HAP-1 (cell line): ENCODE results near the gene S1PR3.
A peak's percentile ranks its signal among the peaks of the same experiment; 100 is the strongest.

Source experiments
- DNase-seq, 2 experiments: peaks; one replicate each; pipeline ENCODE4 v3.0.0-alpha.2; 2016 to 2020; ENCODE audit warnings: low spot score in 2 of 2
- H3K27me3 ChIP-seq: fragments of 250-450 bp; sonication (Bioruptor Pico); 2 replicates; pipeline ENCODE4 v1.5.1; 2020; ENCODE audit warnings: low read depth, mild to moderate bottlenecking, moderate library complexity
- H3K36me3 ChIP-seq: fragments of 250-450 bp; sonication (Bioruptor Pico); replicated peaks from 2 replicates; pipeline ENCODE4 v1.5.1; 2020; ENCODE audit warnings: mild to moderate bottlenecking
- H3K4me1 ChIP-seq: fragments of 250-450 bp; sonication (Bioruptor Pico); 2 replicates; pipeline ENCODE4 v1.5.1; 2020; ENCODE audit warnings: mild to moderate bottlenecking
- H3K4me3 ChIP-seq: fragments of 250-450 bp; sonication (Bioruptor Pico); 2 replicates; pipeline ENCODE4 v1.5.1; 2020; ENCODE audit warnings: mild to moderate bottlenecking, moderate library complexity
- H3K9me3 ChIP-seq: fragments of 250-450 bp; sonication (Bioruptor Pico); 2 replicates; pipeline ENCODE4 v1.5.1; 2020; ENCODE audit warnings: mild to moderate bottlenecking, moderate library complexity
- in situ Hi-C: fragments of 300-500 bp; cut with MboI; formaldehyde crosslinking; loops from 3 replicates; pipeline ENCODE4 v1.14.3; 2020; ENCODE audit warnings: low sequenced_read_pairs, inconsistent platforms, mixed read lengths

Gene S1PR3

DNA sequence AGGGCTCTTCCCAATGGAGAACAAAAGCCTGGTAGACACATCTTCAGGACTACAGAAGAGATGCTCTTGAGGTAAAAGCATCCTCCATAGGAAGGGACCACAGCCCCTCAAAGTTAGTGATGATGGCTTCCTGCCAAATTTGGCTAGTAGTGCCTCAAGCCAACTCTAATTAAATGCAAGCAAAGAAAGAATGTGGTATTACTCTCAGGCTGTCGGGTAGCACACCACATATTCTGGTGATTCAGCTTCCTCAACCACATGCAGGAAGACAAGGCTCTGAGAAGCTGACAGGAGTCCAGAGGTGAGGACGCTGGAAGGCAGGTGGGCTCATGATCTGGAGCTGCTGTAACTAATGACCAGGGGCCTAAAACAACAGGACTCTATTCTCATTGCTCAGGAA, 37.2 kb upstream of the S1PR3 start:
- H3K4me1 ChIP-seq, result no peaks in the 10 kb centered on the region; the same call in 1 of the 2 replicates
- no peak for DNase-seq
- H3K4me3 ChIP-seq, result no peak overlapping the region
- in situ Hi-C loops, result no loop called here
- H3K27me3 ChIP-seq, result no peaks in the 10 kb centered on the region
- no peaks in the 10 kb centered on the region for H3K36me3 ChIP-seq
- no peaks in the 10 kb centered on the region for H3K9me3 ChIP-seq

DNA sequence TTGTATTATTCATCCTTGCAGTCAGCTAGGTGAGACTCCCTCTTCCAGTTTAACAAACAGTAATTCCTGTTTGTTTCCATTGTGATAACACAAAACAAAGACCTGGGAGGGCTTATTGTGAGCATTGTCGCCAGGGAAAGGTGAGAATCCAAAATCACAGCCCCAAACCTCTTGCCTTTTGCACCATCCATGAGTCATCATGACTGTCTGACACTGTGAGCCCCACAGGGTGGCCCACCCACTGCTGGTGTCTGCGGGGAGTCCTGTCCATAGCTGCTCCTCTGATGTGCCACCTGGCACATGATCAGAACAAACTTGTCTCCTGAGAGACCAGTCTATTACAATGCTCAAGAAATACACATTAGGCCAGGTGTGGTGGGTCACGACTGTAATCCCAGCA, 33.7 kb upstream of the S1PR3 start:
- no peaks in the 10 kb centered on the region for H3K36me3 ChIP-seq
- H3K4me1 ChIP-seq, result no peaks in the 10 kb centered on the region
- no peaks in the 10 kb centered on the region for H3K9me3 ChIP-seq
- in situ Hi-C loops, result no loop called here
- DNase-seq, result no peak
- H3K4me3 ChIP-seq, result no peak overlapping the region
- H3K27me3 ChIP-seq, result no peaks in the 10 kb centered on the region

DNA sequence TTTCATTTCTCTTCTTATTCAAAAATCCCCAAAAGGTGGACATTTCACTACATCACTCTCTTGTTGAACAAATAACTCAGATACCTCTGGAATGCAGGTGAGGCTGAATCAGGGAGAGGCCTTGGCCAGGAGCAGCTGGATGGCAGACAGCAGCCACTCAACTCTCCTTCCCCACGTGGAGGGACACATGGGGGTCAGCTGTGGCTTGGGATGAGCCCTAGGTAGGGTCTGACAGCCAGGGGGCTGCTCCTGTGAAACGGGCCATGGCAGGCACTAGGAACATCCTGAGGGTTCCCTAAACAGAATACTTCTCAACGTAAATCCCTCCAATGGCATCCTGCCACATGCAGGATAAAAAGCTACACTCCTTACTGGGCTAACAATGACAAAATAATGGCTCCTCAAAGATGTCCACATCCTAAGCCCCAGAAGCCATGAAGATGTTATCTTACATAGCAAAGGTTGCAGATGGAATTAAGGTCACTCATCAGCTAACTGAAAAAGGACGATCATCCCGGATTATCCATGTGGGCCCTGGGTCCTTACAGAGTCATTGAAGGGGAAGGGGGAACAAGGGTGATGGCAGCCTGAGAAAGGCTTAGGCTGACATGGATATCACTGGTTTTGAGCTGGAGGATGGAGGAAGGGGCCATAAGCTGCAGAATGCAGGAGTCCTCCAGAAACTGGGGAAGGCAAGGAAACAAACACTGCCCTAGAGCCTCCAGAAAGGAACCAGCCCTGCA, 31.4 kb upstream of the S1PR3 start:
- in situ Hi-C loops, result no loop called here

DNA sequence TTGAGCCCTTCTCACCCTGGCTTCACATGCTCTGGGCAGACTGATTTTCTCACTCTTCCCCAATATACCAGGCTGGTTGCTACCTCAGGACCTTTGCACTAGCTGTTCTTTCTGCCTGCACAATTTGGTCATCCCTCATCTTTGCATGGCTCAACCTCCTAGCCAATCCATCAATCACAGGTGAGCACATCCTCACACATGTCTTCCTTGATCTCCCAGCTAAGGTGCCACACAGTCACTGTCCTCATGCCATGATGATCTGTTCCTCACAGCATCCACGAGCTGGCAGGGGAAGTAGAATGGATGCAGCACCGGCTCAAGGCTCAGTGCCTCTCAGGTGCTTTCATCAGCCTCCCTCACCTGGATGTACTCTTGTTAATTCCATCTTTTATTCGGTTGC, 30.6 kb upstream of the S1PR3 start:
- no peak for DNase-seq
- Histone ChIP-seq H3K27me3 (no peaks in the 10 kb centered on the region), H3K4me3 (no peak overlapping the region), H3K9me3 (no peaks in the 10 kb centered on the region), H3K4me1 (no peaks in the 10 kb centered on the region), H3K36me3 (no peaks in the 10 kb centered on the region)
- in situ Hi-C loops, result no loop called here

More for the DNA sequence above, 31.4 kb upstream of the S1PR3 start:
- no peak for DNase-seq
- H3K4me1 ChIP-seq, result no peaks in the 10 kb centered on the region
- H3K27me3 ChIP-seq, result no peaks in the 10 kb centered on the region
- no peaks in the 10 kb centered on the region for H3K36me3 ChIP-seq
- H3K9me3 ChIP-seq, result no peaks in the 10 kb centered on the region
- no peak overlapping the region for H3K4me3 ChIP-seq

DNA sequence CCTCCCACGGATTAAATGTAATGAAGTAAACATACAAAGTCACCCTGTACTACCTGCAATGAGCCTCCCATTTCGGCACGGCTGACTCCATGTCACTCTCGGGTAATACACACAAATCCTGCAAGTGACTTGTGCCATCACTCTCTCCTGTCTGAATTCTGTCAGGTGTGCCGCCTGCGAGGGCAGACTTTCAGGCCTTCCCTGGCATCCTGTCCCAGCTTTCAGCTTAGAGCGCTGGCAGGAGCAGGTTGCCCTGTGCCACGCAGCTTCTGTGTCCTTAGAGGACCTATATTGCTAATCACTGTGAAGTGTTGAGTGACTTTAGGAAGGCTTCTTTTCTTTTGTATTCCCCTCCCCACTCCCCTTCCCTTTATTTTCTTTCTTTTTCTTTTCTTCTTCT, 25.8 kb upstream of the S1PR3 start:
- in situ Hi-C loops, result no loop called here
- no peak for DNase-seq
- H3K36me3 ChIP-seq, result no peaks in the 10 kb centered on the region
- no peaks in the 10 kb centered on the region for H3K4me1 ChIP-seq
- H3K4me3 ChIP-seq, result no peak overlapping the region
- no peaks in the 10 kb centered on the region for H3K27me3 ChIP-seq
- H3K9me3 ChIP-seq, result no peaks in the 10 kb centered on the region

DNA sequence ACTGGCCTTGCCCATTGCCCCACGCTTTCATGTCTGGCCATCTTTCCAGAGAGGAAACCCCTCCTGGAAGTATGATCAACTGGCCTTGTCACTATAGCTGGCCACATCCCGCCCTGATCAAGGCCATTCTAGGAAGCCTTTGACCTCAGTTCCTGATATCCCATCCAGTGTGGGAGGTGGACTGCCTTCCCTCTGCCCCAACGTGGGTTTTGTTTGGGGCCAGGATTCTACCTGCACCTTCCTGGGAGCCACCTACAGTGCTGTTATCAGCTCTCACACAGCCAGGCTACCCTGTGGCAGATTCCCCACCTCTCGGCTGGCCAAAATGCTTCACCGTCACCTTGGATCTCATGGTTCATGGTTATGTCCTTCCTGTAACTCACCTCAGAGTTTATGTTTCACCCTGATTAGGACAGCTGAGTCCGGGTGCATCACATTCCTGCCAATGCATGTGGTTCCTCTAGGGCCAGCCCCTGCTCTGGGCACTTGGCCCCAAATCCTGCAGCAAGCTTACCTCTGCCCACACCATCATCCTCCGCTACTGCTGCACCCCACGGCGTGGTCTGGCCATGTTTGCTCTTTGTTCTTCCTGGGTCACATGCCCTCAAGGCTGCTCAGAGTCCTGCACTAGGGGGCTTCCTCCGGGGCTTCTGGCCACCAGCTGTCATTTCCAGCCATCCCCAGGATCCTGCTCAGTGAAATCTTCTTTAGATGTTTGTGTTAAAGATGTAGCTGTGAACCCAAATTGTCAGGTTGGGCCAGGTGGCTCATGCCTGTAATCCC, 24.2 kb upstream of the S1PR3 start:
- Histone ChIP-seq H3K4me1 (no peaks in the 10 kb centered on the region), H3K9me3 (no peaks in the 10 kb centered on the region), H3K4me3 (no peak overlapping the region), H3K36me3 (no peaks in the 10 kb centered on the region), H3K27me3 (no peaks in the 10 kb centered on the region)
- in situ Hi-C loops, result no loop called here
- no peak for DNase-seq

DNA sequence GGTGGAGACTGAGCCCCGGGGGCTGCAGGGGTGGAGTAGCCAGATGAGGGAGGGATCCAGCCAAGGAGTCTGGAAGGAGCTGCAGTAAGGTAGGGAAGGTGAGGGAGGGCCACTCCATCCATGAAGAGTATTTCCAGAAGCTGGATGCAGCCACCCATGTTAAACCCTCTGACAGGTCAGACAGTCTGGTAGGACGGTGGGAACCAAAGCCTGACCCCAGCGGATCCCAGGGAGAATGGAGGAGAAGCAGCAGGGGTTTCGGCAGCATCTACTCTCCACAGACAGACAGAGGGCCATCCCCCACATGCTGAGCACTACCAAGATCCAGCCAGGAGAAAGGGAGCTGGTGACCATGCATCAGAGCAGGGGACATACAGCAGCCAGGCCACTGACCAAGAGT, 22.5 kb upstream of the S1PR3 start:
- Histone ChIP-seq H3K4me1 (no peaks in the 10 kb centered on the region), H3K4me3 (no peak overlapping the region), H3K36me3 (no peaks in the 10 kb centered on the region), H3K27me3 (no peaks in the 10 kb centered on the region), H3K9me3 (no peaks in the 10 kb centered on the region)
- no peak for DNase-seq
- in situ Hi-C loops, result no loop called here

DNA sequence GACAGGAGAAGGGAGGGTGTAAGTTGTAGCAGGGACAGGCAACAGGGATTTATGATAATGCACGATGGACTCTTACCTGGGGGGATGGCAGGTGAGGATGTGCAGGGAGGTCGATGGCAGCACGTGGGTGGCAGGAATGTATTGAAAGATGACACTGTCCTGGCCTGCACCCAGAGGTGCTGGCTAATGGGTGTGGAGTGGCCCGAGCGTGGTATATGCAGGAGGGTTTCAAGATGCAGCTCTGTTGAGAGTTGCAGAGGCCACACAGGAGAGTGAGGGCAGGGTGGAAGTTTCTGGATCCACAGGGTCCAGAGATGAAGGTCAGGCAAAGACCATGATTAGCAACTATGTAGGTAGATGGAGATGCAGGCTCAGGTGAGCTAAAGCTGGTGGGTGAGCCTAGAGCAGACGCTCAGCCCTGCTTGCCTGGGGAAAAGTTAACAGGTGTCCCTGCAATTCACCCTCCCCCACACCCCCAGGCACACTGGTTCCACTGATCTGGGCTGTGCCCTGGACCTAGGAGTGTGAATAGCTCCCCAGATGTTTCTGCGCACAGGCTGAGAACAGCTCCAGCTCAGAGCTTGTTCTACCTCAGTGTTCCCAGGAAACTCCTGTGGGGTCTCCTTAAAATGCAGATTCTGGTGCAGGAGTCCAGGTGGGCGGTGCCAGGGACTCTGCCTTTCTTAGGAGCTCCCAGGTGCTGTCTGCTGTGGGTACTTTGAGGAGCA, 21.5 kb upstream of the S1PR3 start:
- Histone ChIP-seq H3K4me3 (no peak overlapping the region), H3K4me1 (no peaks in the 10 kb centered on the region), H3K27me3 (no peaks in the 10 kb centered on the region), H3K36me3 (no peaks in the 10 kb centered on the region), H3K9me3 (no peaks in the 10 kb centered on the region)
- DNase-seq, result no peak
- in situ Hi-C loops, result no loop called here

DNA sequence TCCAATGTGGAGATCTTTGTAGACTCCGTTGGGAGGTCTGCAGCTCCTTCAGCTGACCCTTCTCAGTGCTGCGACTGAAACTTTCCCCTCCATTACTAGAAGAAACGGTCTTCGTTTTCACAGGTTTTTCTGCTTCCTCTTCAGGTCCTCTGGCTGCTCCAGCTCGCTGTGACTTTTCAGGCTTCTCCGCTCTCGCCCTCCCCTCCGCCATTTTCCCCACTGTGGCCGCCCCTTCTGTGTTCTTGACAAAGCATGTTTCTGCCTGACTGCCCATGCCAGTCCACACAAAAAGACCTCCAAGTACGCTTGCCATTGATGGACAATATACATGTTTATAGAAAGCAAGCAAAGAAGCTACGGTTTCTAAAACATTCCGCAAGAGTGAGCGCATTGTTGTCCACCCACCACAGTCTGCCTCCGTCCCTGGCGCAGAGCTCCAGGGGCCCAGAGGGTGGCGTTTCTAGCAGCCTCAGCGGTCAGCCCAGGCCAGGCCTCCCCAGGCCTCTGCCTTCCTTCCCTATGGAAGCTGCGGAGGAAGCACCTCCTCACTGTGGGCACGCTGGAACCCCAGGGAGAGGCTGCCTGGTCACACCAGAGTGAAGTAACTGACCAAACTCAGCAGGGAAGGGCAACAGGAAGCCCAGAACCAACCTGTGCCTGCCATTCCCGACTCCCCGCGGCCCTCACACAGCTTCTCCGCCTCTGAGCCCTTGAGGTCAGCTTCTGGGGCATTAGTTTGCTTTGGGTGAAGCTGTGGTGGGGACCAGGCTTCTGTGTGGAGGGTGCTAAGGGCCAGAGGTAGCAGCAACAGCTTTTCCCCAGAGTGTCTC, 19.9 kb upstream of the S1PR3 start:
- in situ Hi-C loops, result no loop called here
- no peaks in the 10 kb centered on the region for H3K4me1 ChIP-seq

DNA sequence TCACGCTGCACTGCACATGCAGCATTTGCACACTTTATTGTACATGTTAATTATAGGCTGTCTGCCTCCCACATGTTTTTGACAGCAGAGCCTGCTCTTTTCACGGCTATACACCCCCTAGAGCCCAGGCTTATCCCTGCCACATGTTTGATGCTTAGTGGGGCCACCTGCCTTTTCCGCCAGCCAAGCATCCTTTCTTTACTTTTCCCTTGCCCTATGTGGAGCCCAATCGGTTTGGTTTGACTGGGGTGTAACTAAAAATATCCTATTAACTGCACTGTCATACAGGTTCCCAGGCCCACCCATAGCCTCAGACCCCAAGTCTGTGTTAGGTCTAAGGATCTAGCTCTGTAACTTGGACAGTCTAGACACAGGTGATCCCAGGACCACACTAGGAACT, 18.9 kb upstream of the S1PR3 start:
- H3K9me3 ChIP-seq, result no peaks in the 10 kb centered on the region
- no peak overlapping the region for H3K4me3 ChIP-seq
- H3K36me3 ChIP-seq, result no peaks in the 10 kb centered on the region
- in situ Hi-C loops, result no loop called here
- H3K4me1 ChIP-seq, result no peaks in the 10 kb centered on the region
- DNase-seq, result no peak
- H3K27me3 ChIP-seq, result no peaks in the 10 kb centered on the region

More for the DNA sequence above, 19.9 kb upstream of the S1PR3 start:
- H3K9me3 ChIP-seq, result no peaks in the 10 kb centered on the region
- H3K36me3 ChIP-seq, result no peaks in the 10 kb centered on the region
- H3K27me3 ChIP-seq, result no peaks in the 10 kb centered on the region
- H3K4me3 ChIP-seq, result no peak overlapping the region
- no peak for DNase-seq

DNA sequence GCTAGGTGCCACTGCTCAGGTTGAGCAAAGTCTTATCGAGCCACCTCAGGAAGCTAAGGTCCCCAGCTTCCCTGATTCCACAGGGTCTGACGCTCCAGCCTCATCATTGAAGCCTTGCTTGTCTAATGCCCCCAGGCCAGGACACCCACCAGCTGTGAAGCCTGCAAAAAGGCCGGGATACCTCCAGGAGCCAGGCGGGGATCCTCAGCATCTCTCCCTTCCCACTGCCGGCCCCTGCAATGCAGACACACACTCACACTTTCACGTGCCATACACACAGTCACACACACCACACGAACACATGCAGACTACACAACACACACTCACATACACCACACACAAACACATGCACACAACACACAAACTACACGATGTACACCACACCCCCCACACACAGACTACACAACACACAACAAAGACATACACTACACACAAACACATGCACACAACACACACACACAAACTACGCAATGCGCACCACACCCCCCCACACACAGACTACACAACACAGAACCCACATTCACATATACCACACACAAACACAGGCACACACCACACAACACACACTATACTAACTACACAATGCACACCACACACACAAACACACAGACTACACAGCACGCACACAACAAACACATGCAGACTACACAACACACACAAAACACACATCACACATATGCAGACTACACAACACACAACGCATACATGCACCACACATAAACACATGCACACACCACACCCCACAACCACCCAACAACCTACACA, 17.8 kb upstream of the S1PR3 start:
- Histone ChIP-seq H3K4me3 (no peak overlapping the region), H3K4me1 (no peaks in the 10 kb centered on the region), H3K27me3 (no peaks in the 10 kb centered on the region), H3K36me3 (no peaks in the 10 kb centered on the region), H3K9me3 (no peaks in the 10 kb centered on the region)
- DNase-seq, result peak in 1 of 2 experiments; percentile 20
- in situ Hi-C loops, result no loop called here

DNA sequence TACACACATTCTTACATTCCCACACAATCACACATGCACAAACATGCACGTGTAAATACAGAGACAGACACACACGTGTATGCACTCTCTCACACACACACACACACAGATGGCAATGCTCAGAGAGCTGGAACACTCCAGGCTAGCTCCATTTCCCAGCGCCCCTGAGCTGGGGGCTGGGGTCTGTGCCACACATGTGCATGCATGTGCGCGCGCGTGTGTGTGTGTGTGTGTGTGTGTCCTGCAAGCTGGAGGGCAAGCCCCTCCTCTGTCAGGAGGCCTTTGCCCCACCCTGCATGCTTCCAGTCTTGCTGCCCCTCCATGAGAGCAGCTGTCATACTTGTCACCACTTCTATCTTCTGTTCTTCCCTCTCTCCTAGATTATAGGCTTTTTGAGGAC, 16.6 kb upstream of the S1PR3 start:
- Histone ChIP-seq H3K4me1 (no peaks in the 10 kb centered on the region), H3K36me3 (no peaks in the 10 kb centered on the region), H3K27me3 (no peaks in the 10 kb centered on the region), H3K9me3 (no peaks in the 10 kb centered on the region), H3K4me3 (no peak overlapping the region)
- no peak for DNase-seq
- in situ Hi-C loops, result no loop called here
